Central memory CD4-positive, alpha-beta T cell (primary cell): Measurements from ENCODE around the gene YES1.
A peak's percentile ranks its signal among the peaks of the same experiment; 100 is the strongest.
"Not testable (repeated sequence)": the region's sequence is repeated elsewhere in the genome, so short reads cannot be mapped to it uniquely, and the experiment has no call there.

Experiments used
- DNase-seq: peaks from one replicate; pipeline ENCODE4 v3.0.0; 2022

YES1 gene

DNA sequence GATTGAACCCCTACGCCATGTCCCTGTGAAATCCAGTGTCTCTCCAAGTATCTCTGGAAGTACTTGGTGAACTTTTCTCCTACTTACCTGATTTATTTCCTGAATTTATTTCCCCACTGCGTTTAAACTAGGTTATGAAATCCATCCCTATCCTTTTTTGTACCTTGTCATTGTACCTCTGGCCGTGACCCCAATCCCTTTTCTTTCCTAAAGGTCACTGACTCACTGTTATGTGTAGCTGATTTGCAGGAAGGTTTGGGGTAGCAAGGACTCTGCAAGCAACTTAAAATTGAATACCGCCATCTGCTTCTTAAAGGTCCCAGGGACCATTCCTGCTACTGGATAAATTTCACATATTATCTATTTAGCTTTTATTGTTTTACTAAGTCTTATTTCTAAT lies 95.0 kb downstream of the YES1 start:
- DNase-seq: no peak

DNA sequence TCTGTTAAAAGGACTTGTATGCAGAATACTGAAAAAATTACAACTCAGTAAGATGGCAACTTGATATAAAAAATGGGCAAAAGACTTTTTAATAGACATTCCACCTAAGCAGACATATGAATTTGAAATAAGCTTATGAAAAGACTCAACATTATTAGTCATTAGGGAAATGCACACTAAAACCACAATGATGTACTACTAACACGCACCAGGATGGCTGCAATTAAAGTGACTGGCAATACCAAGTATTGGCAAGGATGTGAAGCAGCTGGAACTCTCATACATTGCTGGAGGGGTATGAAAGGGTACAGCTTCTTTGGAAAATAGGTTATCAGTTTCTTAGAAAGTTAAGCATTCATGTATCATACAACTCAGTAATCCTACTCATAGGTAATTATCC lies 96.4 kb downstream of the YES1 start:
- no peak for DNase-seq

DNA sequence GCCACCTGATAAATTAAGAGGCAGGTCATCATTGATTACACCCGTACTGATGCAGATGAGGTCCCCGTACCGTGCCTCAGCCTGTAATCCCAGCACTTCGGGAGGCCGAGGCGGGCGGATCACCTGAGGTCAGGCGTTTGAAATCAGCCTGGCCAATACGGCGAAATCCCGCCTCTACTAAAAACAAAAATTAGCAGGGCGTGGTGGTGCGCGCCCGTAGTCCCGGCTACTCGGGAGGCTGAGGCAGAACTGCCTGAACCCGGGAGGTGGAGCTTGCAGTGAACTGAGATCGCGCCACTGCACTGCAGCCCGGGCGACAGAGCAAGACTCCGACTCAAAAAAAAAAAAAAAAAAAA lies 98.9 kb downstream of the YES1 start:
- DNase-seq: no peak

DNA sequence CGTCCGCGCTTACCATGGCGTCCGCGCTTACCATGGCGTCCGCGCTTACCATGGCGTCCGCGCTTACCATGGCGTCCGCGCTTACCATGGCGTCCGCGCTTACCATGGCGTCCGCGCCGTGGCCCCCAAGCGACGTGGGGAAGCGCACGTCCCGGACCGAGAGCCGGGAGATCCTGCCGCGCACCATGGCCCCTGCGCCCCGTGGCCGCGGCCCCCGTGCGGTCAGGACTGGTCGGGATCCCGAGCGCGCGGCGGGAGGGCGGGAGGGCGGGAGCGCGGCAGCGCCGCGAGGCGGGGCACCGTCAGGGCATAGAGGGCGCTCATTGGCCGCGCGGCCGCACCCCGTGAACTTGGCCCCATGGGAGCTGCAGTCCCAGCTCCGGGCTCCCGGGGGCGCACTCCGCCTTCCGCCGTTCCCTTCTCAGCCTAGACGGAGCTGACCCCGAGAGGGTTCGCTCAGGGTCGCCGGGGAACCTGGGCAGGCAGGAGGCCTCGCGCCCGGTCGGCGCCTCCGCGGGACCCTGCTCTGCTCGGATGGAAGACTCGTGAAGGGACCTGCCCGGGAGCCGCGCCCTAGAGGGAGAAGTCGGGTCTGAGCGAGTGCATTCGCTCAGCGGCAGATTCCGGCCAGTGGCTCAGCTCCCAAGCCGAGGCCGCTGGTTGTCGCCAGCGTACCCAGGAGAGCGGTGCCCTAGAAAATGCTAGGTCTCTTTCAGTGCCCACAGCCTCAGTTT lies 99.5 kb downstream of the YES1 start, which contains the start of gene ENOSF1:
Gene ENOSF1, minus strand, starts transcription at position 230 of the 734 bp plus-strand sequence. Its CDS starts 43 bp downstream, at position 187.
- peak; percentile 76 for DNase-seq

DNA sequence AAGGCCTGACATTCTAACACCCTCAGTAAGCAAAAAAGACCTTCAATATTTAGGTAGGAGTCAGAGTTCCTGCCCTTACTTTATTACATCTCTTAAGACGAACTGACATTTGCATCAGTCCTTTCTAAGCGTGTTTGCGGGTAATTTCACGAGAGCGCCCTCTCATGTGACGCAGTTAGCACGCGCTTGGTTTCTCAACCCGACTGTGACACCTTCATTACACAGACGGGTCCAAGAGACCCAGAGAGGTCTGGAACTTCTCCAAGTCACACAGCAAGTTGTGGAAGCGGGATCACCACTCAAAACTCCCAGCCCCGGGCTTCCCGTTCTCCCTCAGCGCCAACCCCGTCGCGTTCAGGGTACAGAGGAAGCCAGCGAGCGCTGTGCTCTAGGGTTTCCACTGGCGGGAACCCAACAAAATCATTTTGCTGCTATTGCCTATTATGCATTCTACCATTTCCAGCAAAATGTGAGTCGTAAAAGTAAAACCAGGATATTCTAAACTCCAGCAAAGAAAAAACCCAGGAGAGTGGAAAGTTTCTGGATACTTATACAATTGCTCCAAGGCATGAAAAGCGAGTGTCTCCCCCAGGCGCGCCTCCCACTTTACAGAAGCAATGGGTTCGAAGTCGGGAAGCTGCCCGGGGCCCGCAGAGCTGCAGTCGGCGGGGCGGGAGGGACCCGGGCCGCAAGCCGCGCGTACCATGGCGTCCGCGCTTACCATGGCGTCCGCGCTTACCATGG lies 100.2 kb downstream of the YES1 start:
- peak; percentile 78 for DNase-seq

DNA sequence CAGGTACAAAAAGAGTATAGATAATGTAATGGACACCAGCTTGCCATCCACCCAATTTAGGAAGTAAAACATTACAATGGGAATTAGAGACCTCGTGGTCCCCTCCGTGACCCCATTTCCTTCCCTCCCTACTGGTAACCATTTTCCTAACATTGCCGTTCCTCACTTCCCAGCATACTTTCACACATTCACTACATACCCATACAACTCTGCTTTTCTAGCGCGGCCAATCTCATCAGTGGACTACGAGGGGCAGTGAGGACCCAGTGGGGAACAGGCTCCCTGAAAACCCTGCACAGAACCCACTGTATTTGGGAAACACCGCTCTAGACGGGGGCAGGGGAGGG lies 100.8 kb downstream of the YES1 start:
- DNase-seq: no peak

DNA sequence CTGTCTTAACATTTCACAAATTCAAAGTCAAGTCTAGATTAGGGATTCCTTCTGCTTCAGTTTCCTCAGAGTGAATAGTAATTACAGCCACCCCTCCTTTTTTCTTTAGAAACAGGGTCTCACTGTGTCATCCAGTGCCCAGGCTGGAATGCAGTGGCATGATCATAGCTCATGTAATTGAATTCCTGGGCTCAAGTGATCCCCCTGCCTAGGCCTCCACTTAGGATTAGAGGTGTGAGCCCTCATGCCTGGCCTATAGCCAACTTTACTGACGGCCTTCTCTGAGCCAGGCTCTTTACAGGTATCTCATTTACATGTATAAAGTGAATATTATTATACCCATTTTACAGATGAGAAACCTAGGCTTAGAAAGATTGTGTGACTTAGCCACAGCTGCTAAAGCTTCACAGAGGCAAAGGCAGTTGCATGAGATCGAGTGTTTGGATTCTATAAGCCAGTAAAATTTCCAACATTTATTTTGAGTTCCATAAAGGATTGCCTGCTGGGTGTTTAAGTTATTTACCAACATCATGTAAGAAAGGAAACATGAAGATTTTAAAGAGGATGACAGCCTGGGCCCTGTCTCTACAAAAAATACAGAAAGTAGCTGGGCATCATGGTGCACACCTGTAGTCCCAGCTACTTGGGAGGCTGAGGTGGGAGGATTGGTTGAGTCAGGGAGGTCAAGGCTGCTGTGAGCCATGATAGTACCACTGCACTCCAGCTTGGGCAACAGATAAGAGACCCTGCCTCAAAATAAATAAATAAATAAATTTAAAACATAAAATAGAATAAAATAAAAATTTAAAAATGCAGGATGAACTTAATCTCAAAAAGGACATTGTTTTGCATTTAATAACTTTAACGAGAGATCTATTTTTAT lies 101.4 kb downstream of the YES1 start:
- no peak for DNase-seq

DNA sequence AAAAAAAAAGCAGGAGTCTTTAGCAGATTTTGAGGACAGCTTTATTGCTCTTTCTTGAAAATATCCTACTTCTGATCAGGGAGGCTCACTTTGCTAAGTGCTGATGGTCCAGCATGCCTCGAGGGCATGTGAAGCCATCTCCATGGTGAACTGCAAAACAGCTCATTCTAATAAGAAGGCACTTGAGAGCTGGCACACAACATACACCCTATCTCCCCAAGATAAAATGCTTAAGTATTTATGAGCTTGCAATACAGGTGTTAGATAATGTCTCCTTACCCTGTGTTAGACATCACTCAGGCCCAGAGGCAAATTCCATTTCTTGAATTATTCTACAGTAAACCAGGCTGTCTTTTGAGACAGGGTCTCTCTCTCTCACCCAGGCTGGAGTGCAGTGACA lies 102.3 kb downstream of the YES1 start:
- DNase-seq: no peak

DNA sequence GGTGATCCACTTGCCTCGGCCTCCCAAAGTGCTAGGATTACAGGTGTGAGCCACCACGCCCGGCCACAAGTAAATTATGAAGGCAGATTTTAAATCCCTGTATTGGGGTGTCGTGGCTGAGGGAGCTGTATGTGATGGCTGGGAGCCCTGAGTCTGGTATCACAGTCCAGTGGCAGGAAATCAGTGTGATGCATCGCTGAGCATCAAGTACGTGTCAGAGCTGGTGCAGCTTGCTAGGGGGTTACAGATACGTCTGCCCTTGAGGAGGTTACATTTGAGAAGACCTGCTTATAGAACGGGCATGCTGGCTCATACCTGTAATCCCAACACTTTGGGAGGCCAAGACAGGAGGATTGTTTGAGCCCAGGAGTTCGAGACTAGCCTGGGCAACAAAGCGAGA lies 103.9 kb downstream of the YES1 start:
- DNase-seq: no peak

DNA sequence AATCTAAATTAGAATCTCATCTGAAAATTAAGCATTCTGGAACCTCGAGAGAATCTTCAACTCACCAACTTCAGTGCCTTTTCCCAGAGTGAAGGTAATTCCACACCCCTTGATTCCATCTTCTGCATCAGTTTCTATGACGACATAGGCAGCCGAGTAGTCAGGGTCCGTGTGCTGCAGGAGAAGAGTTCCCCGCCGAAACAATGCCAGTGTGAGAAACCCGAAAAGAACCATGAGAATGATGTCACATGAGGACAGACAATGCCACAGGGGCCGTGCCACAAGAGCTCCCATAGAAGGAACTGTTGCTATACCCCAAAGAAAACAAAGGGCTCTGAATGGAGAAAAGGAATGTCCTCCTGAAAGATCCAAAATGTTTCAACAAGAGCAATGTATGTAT lies 105.6 kb downstream of the YES1 start:
- no peak for DNase-seq

DNA sequence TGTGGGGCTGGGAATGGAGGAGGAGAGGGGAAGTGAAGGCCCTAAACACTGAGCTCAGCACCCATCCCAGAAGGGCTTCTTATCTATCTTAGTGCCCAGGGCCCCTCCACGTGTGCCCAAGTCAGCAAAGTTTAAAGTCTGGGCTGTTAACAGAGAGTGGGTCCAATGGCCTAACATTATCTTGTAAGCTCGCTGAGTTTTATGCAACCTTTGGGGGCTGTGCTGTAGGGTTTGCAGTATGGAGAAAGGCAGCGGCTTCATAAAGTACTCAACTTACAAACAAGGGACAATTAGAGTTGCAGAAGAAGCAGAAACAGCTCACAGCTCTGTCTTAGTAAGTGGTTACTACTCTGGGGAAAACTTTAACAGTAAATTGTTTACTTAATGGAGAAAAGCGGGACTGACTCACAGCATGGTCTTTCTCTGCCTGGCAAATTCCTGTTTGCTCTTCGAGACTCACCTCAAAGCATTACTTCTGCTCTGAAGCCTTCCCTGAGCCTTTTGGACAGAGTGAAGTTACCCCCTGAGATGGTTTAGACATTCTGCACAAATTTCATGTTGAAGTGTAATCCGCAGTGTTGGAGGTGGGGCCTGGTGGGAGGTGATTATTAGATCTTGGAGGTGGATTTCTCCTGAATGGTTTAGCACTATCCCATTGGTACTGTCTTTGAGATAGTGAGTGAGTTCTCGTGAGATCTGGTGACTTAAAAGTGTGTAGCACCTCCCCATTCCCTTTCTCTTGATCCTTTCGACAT lies 108.7 kb downstream of the YES1 start:
- no peak for DNase-seq

DNA sequence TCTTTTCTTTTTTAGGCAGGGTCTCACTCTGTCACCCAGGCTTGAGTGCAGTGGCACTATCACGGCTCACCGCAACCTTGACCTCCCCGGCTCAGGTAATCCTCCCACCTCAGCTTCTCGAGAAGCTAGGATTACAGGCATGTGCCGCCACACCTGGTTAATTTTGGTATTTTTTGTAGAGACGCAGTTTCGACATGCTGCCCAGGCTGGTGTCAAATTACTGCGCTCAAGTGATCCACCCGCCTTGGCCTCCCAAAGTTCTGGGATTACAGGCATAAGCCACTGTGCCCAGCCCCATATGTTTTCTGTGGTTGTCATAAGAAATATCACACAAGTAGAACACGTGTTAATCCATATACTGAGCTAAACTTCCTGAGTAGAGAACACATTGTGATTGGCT lies 114.2 kb downstream of the YES1 start:
- no peak for DNase-seq

DNA sequence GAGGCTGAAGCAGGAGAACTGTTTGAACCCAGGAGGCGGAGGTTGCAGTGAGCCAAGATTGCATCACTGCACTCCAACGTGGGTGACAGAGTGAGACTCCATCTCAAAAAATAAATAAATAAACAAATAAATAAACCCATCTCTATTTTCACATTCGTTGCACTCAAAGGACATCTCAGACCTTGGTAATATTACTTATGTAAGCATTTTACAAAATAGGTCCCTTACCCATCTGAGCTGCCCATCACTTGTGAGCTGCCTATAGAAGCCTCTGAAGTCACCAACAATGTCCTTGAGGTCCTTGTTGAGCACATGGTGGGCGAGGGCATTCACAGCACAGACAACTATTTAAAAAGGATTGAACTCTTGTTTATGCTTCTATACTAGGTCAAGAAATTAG lies 115.0 kb downstream of the YES1 start:
- DNase-seq: no peak

DNA sequence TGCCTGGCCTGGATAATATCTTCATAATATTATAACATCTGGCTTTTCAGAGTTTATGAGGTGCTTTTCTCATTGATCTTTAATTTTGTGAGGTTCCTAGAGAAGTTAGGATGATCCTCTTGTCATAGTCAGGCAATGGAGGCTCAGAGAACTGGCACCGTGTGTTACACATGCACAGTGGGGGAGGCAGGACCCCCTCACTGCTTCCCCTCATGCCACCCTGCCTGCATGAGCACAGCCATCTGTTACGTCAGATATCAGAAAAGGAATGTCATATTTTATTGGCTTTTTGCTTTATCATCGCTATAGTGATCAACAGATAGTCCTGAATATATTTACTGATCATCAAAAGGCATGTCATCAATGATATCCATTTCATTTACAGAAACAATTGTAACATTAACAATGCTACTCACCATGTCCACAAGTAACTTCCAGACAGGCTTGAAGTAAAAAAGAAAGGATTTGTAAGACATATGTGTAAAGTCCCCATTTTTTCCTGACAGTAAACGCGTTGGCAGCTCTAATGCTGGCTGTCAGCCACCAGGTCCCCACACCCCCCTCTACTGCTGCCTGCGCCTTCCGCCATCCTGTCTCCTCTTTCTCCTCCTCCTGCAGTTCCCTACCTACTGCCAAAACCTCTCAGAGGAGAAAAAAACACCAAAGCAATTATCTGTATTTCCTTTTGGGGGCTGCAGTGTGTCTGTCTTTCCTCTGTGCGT lies 118.4 kb downstream of the YES1 start:
- no peak for DNase-seq

DNA sequence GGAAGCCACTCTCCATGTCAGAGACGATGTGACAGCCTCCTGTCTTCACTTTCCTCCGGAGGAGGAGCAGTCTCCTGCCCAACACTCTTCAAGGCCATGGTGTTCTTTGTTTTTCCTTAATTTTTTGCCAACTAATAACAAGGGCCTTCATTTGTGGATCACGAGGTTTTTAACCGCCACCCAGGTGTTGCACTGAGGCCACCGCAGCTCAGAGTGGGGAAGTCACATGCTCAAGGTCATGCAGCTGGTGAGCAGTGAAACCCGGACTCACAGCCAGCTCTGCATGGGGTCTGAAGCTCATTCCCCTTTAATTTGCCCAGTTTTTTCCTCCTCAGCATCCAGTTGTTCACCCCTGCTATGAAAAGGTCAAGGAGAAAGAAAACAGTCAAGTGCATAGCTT lies 119.2 kb downstream of the YES1 start:
- no peak for DNase-seq

DNA sequence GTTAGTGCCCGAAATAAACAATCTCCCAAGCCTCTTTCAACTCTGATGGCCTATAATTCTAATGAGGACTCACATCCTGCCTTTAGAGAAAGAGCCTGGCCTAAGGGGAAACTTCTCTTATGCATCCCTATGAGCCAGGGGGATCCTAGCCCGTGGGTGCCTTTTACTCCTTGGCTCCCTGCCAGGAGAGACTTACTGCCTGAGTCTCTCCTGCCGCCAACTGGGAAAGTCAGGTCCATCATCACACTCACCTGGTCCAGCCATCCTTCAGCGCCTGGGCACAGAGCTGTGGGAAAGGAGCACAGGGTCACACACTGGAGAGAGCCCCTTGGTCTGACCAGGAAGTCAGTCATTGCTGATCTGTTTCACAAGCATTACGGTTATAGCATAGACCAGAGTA lies 123.7 kb downstream of the YES1 start:
- no peak for DNase-seq

DNA sequence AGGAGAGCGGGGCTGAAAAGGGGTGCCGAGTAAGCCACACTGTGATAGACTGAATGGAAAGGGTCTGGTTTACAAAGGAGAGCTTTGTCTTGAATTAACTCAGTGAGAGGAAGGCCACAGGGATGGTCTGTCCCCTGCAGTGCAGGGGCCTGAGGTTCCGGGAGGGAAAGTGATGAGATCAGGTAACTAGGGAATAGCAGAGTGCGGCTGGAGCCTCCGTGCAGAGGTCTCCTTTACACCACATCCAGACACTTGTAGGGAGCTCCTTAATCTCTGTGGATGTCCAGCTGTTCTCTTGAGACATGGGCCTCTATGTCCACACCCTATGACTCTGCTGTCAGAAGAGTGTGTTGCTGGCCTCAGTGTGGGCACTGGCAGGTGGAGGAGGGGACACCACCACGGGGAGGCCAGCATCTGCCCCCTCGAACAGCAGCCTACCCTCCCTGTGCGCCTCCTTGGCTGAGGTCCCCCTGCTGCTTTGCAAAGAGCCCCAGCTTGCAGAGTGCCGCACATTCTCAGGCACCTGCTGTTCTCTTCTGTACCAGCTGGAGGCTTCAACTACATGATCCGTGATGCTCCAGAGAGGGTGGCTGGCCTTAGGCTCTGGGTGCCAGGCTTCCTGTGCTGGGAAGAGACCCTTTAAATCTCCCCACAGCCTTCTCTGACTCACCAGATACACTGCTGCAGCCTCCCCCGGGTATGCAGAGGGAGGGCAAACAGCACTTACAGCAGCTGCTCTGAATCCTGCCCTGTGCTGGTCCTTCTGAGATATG lies 125.5 kb downstream of the YES1 start:
- DNase-seq: no peak

DNA sequence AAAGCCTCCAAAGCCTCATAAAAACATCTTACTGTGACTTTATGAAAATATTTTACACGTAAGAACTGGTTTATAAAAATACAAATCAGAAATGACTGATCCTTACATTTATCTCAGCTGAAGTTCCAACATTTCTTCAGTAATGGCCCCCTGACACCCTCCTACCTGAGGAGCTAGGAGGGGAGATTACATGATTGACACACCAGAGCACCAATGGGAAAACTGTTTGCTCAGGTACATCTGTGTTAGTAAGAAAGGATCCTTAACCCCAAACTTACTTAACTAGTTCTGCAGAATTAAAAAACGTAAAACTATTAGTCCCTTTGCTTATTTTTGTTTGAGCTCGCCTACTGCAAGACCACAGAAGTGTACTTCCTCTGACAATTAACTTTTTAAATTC lies 126.6 kb downstream of the YES1 start:
- DNase-seq: no peak

DNA sequence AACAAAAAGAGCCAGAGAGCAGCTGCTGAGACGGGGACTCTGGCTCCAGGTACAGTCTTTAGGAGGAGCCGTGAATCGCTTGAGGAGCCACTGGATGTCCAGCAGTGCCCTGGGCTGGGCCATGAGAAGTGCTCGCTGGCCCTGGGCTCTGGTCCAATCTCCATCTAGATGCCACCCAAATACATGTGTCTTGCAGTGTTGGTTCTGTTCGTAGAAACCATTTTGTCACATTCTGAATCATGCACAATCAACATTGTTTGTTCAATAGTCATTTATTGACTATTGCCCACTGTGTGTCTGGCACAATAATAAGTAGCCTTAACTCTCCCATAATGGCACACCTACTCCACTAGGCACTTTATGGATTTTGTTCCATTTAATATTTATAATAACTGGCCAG lies 128.5 kb downstream of the YES1 start:
- DNase-seq: no peak

DNA sequence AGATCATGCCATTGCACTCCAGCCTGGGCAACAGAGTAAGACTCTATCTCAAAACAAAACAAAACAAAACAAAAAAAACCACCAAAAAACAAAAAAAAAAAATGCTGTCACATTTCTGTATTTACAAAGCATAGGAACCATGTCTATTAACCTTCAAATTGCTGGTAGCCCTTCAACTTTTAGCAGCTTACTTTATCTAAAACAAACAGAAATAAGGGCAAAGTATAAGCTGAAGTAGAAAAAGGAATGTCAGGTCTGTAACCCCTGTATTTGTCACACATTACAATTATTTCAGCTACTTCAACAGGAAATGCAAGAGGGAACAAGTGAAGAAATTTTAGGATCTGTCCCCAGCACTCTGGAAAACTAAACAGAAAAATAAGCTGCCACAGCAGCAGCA lies 129.2 kb downstream of the YES1 start:
- no peak for DNase-seq

DNA sequence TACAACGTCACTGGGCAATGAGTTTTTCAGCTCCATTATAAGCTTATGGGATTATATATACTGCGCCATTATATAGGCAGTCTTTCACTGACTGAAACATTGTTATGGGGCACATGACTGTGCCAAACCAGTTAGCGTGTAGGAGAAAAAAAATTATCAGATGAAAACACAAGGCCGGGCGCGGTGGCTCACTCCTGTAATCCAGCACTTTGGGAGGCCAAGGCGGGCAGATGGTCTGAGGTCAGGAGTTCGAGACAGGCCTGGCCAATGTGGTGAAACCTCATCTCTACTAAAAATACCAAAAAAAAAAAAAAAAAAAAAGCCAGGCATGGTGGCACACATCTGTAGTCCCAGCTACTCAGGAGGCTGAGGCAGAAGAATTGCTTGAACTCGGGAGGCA lies 129.6 kb downstream of the YES1 start:
- not testable (repeated sequence) for DNase-seq
